Measurements from ENCODE around the gene HTRA1.

GRCh38 chr10:122485670-122486069 is 24.3 kb downstream of the HTRA1 start:
- TF ChIP-seq CTCF (conservative IDR thresholded peaks at IDR 0.05; ENCODE audit: low read length) (no peak), EZH2phosphoT487 (IDR thresholded peaks at IDR 0.05; ENCODE audit: borderline replicate concordance) (no peak)

All from Loucy (cell line).